Activated gamma-delta T cell treated with anti-CD3 and anti-CD28 coated beads, Interleukin-2, amount 50 U/mL, for 16 hours (primary cell): ENCODE data around the gene USH1C.

Experiments
- DNase-seq: peaks from one replicate; pipeline ENCODE4 v3.0.0-alpha.2; 2020; ENCODE audit warnings: low read depth

Gene USH1C

DNA sequence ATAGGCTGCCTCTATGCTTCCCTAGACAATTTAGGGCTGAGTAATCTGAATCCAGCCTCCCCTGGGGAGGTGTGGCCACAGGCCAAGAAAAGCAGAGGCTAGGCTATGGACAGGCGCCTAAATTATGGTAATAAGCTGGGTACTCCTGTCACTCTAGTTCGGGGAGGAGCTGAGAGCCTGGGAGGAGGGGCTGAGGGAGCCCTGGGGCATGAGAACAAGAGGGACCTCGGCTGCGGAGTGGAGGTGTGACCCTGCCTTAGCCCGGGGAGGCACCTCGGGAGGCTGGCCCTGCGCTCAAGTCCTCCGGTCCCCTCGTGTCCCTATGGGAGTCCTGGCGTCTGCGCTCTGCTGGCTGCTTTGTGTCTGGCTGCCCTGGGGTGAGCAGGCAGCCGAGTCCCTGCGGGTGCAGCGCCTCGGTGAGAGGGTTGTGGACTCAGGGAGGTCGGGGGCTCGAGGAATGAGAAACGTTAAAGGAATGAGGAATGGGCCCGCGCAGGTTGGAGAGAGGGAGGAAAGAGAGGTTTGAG lies 2.9 kb upstream of the USH1C start, which contains the start of gene OTOG:
Gene OTOG (plus strand): TSS at position 209 of the 527 bp plus-strand sequence. CDS start 114 bp downstream, at position 323.
- no peak for DNase-seq

DNA sequence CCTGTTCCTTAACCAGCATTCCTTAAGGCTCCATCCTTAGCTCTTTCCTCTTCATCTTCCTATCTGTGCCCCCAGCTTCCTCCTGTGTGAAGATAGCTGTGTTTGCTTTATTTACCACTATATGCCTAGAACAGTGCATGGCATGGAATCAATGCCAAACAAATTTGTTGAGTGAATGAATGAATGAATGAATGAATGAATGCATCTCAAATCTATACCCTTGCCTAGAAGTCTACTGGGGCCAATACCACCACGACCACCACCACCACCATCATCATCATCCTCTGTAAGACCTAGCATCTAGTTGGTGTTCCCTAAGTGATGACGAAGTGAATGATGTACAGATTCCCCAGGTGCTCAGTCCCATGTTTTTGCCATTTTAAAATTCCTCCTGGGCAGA lies 2.0 kb upstream of the USH1C start:
- no peak for DNase-seq

DNA sequence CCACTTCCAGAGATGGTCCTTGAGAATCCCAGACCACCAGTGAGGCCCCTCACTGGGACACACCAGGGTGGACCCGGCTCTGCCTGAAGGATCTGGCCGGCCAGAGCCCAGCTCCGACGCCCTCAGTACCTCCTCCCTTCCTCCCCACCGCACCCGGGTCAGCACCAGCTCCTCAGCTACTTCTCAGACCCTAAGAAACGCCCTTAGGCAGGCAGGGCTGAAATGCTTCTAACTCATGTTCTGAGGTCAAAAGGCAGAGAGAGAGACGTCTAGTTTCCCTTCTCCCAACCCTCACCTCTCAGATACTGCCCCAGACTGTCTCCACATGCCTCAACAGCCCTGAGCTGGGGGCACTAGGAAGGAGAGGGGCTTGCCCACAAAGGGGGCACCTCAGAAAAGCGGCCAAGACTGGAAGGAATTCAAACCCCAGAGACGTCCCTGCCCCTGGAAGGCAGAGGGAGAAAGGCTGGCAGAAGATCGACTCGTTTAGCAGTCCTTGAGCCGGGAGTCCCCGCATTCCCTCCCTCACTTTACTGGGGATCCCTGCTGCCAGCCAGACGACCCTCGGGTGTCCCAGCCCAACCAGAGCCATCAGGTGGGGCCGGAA lies 539 bp downstream of the USH1C start:
- no peak for DNase-seq

DNA sequence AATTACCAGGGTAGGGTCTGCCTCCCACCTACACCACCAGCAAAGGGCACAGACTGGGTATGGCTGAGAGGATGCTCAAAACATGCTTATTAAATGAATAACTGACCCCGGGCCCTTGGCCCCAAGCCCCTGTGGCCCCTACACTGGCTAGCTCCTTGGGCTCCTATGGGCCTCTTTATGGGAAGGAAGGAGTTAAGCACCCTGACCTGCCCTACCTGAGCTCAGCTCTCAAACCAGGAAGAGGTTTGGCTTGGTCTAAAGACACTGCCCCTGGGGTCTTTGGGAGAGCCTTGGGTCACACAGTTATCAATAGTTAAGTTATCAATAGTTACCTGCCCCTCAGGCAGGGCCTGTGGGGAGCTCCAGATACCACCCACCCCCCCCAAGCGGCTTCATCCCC lies 1.2 kb downstream of the USH1C start:
- no peak for DNase-seq

DNA sequence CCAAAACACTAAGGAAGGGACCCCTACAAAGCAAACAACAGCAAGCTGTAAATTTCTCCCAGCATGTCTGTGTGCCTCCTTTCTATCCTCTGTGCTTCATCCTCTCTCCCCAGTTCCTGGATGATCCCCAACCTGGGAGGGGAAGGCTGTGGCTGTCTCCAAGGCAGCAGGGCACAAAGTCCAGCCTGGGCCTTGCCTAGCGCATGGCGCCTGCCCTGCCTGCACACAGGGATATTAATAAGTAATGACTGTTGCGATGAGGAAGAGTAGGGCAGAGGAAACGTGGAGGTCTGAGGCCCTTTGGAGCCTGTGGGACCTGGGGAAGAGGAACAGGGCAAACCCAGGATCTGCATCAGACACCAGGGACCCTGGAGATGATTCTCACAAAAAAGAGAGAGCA lies 2.0 kb downstream of the USH1C start:
- no peak for DNase-seq

DNA sequence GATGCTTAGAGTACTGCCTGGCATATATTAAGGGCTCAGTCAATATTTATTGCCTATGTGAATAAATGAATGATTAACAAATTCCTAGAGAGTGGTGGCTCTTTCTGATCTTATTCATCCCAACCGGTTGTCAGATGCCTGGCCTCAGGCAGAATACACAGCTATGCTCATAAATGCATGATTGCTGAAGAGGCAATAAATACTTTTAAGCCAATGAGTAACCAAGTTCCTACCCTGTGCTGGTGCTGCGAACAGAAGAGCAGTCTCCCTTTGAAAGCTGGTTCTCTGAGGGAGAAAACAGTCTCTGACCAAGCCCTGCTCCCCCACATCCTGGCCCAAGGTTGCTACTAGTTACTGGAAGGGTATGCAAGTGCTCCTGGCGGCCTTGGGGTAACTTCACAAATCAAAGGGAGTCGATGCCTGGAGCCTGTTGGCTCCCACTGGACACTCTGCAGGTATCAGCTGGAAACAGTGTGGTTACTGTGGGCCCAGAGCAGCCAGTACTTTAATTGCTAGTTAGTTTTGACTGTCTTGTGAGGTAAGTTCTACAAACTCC lies 2.8 kb downstream of the USH1C start:
- DNase-seq: no peak

DNA sequence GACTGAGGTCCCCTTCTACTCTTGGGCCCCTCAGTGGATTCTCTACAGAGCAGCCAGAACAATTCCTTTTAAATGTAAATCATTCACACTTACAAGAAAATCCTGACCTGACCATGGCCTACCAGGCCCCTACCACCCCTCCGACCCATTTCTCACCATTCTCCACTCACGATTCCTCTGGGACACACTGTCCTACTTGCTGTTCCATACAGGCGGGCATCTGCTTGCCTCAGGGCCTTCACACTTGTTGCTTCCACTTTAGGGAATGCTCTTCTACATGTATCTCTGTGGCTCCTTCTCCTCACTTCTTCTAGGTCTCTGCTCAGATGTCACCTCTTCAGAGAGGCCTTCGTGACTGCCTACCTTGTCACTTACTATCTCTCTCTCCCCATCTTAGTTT lies 3.4 kb downstream of the USH1C start:
- DNase-seq: no peak

DNA sequence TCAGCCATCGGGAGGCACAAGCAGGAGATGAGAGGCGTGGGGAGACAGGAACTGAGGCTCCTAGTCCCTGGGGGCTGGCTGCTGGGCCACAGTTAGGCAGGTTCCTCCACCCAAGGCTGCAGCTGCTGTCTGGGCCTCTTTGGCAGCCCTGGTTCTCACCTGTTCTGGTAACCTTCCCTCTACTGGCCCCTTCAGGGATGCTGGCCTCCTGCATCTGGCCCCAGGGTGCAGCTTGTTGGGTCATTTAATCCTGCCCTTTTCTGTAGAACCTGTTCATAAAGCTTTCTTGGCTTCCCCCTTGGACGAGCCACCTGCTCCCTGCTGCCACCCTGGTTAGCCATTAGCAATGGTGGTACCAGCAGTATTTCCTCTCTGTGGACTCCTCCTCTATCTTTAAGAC lies 5.5 kb downstream of the USH1C start:
- no peak for DNase-seq

DNA sequence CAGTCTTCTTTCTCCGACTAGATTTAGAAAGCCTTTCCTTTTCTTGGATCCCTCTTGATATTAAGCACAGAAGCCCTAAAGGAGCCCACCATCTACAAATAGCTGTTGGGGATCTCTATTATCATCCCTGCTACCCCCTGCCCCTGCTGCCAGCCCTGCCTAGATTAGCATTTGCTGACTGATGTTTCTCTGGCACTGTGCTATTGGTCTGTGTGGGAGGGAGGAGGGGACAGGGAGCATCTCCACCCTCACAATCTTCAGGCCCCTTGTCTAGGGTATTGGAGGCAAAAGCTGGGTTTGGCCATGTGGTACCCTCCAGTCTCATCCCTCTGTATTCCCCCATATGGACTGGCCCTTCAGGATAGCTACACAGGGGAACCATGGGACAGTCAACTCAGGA lies 6.2 kb downstream of the USH1C start:
- no peak for DNase-seq

DNA sequence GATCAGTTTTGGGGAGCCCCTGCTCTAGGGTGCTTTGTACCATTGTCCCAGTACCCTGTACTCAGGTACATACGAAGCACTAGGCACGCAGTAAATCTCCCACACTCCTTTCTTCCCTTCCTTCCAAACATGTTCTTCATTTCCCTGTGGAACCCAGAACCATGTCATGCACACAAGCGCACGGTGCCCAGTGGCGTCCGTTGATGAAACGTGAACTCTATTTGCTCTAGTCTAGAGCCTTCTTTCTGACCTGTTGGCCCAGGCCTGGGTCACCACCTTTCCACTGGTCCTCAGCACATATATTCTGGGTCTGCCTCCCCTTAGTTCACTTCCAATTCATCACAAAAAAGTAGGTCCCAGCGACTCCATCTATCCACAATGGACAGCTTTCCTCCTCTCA lies 7.0 kb downstream of the USH1C start:
- DNase-seq: no peak

DNA sequence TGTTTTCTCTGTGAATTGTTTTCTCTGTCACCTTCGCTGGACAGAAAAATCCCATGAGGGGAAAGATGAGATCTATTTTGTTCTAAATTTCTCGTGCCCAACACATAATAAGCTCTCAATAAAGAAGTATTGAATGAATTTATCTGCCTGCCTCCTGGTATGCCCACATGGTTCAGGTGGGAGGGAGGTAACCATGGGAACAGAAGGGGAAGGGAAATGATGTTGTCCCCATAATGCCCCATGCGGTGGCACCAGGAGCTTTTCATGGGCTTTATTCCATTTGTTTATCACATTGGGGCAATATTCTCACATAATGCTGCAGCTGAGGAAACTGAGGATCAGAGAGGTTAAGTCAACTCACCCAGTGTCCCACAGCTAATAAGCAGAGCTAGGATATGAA lies 8.7 kb downstream of the USH1C start:
- no peak for DNase-seq

DNA sequence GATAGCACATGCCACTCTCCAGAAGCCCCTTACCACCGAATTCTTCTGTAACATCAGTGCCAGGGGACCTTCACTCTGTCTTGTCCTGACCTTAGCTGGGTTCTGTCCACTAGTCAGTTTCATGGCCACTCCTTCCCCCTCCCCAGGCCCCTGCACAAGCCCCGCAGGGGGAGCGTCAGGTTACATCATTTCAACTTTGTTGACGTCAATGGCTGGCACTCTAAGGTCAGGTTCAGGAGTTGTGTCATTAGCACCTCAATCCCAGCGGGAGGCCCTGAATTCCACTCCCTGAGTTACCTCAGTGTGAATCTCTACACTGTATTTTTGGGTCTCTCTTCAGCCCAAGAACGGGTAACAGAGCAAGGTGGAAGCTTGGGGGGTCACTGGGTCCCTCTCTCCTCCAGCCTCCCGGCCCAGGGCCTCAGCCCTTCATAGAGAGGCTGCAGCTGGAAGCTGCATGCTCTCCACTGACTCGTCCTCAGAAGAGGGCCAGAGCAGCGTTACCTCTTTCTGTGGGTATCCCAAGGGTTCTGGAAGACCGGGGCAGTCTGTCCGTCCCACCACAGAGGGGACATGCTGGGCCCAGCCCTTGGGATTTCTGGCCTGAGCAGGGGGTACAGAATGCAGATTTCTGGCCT lies 10.3 kb downstream of the USH1C start:
- DNase-seq: no peak

DNA sequence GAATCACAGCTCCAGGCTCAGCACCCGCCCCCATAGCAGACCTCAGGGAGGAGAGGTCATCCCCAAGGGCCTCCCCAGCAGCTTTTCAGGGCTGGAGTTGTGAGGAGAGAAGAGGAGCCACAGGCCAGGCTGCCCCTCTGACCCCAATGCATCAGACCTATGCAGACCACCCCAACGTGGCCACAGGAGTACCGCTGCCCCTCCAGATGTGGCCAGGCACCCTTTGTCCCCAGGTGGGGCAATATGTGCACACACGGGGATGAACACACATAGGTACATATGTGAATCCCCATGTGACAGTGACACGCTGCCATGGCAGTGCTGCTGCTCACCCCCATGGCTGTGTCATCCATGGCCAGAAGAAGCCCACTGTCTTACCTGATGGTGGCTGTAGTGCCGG lies 10.9 kb downstream of the USH1C start:
- DNase-seq: no peak

DNA sequence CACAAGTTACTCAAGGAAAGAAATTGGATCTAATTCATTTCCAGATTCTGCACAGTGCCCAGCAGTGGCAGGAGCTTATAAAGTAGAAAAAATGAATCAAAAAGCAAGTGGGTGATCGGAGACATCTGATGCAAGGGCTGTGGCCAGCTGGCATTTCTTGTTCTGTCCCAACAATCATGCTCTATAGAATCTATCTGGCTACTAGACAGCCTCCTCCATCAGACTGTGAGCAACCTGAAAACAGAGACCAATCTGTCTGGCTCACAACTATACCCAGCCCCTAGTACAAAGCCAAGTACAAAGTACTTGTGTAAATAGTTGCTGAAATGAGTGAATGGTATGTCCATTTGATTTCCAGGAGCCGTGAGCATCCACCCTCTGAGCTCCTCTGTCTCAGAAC lies 11.4 kb downstream of the USH1C start:
- no peak for DNase-seq

DNA sequence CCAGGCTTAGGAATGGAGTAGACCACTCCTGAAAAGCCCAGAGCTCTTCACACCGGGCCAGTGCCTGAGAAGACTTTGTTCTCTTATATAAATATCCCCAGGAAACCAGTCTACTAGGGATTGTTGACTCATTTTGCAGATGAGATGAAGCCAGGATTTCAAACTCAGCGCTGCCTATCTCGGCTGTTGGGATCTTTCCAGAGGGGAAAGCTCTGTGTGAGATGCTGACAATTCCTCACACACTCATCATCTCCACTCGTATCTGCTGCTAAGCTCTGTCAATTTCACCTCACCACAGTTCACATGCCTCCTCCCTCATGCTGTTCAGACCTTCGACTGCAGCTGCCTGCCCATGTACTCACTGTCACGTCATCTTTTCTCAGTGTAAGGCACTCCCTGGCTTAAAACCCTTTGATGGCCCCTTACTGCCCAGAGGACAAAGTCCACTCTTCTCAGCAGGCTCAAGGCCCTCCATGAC lies 12.5 kb downstream of the USH1C start:
- no peak for DNase-seq

DNA sequence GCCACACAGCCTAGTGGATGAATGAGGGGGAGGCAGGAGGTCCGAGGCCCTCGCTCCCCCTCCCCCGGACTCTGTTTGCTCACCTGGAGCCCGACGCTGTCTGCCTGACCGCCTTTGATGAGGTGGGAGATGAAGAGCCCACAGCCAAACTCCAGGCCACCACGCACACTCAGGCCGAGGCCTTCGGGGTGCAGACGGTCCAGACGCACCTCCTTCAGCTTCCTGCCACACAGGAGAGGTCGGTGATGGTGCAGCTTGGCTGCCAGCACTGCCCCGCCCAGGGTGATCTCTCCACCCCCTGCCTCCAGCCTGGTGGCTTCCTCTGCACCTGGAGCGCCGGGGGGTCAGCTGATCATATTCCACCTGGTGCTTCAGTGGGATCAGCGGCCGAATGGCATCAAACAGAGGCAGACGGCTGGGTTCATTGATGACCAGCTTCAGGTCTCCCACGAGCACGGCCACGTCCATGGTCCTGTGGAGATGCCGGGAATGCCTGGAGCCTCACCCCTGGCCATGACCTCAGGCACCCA lies 13.1 kb downstream of the USH1C start:
- DNase-seq: no peak

DNA sequence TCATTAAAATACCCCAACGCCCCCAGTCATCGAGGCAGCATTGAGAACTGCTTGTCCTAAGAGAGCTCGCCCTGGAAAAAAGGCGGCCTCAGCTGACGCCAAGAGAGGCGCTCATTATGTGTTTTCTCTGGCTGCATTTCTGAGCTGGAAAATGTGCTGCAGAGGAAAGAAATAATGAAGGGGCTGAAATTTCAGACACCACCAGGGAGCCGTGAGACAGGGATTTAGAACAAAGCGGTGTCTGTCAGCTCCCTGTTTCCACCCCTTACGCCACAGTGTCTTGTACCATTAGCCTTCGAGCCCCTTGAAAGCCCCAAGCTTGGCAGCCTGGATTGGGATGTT lies 14.4 kb downstream of the USH1C start:
- no peak for DNase-seq

DNA sequence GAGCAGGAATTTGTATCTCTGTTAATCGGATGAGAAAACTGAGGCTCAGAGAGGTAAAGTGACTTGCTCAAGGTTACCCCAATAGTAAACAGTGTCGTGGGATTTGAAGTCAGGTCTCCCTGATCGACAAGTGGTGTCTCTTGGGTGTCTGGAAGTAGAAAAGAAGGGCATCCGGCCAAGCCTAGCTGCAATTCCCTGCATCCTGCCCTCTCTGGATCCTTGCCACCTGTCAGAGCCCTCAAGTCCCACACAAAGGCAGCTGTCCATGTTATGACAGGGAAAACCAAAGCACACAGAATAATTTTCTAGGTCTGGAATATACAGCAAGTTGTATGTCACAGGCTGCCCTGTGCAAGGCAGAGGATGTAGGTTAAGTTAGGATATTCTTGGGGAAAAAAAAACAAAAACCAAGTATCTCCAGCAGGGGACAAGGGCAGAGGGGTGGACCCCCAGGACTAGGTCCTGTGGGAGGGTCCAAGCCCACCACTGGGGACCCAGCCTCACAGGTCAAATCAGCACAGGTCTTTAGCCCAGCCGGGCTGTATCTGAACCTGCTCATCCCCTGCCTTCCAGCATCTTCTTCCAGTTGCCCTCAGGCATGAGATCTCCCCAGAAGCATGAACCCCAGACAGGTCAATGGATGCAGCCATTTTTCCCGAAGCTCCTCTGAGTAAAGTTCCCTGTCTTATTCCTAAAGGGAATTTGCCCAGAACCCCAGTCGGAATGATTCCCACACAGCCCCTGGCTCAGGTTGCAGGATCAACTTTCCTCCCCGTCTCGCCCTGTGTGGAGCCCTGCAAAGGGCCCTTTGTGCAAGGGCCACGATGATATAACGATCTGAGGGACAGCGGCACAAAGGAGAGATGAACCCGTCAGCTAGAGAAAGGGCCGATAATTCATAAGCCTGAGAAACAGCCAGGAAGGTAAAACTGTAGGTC lies 15.0 kb downstream of the USH1C start:
- DNase-seq: no peak

DNA sequence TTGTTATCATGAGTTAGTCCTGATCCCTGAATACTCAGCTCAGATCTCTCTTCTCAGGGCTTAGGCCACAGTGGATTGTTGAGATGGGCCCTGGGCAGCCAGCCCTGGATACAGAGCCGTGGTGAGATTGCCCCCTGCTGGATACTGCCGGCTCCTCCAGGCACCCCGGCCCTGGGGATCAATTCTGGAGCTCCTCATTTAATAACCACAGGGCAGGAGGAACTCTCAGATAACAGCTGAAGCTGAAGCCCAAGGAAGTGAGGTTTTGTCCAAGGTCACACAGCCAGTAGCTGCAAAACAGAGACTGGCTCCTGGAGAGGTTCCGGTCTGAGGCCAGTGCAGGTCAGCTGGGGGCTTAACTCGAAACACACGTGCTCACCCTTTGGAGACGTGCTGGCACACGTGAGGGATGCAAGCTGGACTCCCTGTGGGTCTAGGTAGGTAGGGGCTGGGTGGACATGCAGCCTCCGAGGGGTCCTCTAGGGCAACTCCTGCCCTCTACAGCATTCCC lies 16.0 kb downstream of the USH1C start:
- peak; percentile 4 for DNase-seq

DNA sequence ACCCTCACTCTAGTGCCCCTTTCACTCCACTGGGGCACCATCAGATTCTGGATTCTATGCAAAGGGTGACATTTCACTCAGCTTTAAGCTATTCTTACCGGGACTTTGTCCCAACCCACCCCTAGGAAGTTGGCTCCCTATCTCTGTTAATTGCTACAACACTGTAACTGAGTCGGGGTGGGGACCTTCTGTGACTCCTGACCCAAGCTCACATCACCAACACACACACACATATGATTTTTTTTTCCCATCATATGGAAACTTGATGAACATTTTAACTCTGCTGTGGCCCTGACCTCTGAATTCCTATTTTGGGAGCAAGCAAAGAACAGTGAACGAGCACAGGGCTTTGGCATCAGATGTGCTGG lies 16.6 kb downstream of the USH1C start:
- DNase-seq: no peak

DNA sequence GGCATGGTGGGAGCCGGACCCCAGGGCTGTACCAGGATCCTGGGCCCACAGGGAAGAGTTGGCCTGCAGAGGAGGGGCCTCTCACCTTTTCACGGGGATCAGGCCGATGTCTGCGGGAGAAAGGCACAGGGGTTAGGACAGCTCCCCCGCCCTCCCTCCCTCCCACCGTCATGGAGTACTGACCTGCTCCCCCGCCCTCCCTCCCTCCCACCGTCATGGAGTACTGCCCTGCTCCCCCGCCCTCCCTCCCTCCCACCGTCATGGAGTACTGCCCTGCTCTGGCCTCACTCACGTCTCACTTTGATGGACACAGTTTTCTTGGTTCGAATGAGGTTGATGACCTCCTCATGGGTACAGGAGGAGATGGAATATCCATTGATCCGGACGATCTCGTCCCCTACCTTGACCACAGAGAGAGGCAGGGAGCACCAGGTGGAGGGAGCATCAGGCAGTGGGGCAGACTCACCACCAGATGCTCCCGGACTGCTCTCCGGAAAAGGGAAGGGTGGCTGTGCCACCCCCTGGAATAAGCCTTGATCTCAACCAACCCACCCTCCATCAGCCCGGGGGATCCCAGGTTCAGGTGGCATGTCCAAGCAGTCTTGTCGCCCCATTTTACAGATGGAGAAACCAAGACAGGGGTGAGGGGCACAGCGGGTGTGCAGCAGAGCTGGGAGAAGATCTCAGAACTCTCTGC lies 17.1 kb downstream of the USH1C start:
- no peak for DNase-seq
